Activated CD4-positive, alpha-beta T cell treated with anti-CD3 and anti-CD28 coated beads for 36 hours (primary cell): Measurements from ENCODE around the gene TRIM66. TPM values are rescaled to one million over a fixed set of nuclear protein-coding genes. Genes with fewer than 3 reads are reported as not detected.

ENCODE experiments used
- ATAC-seq: fragments of 200-7000 bp; cut with Tn5 transposase; one replicate; pipeline ENCODE4 v1.10.0; 2021; ENCODE audit warnings: mild to moderate bottlenecking, moderate library complexity
- CTCF ChIA-PET: fragments of 350-600 bp; sonication (Branson Sonifier 250); formaldehyde crosslinking; loops from one replicate; lab custom pipeline; 2021; ENCODE audit warnings: antibody characterized with exemption; lab: Charles Lee
- POLR2A ChIA-PET: fragments of 350-600 bp; sonication (Branson Sonifier 250); formaldehyde crosslinking; loops from one replicate; lab custom pipeline; 2021; ENCODE audit warnings: antibody characterized with exemption, inconsistent platforms; lab: Charles Lee
- DNase-seq: peaks from one replicate; pipeline ENCODE4 v3.0.0-alpha.2; 2020
- H3K27ac Mint-ChIP-seq: one replicate; pipeline ENCODE4 v1.8.0; 2021; ENCODE audit warnings: mixed read lengths
- H3K27me3 Mint-ChIP-seq: one replicate; pipeline ENCODE4 v1.8.0; 2021; ENCODE audit warnings: mixed read lengths
- H3K36me3 Mint-ChIP-seq: one replicate; pipeline ENCODE4 v1.8.0; 2021; ENCODE audit warnings: low read depth, mixed read lengths
- H3K4me1 Mint-ChIP-seq: one replicate; pipeline ENCODE4 v1.8.0; 2021; ENCODE audit warnings: mixed read lengths
- H3K4me3 Mint-ChIP-seq: one replicate; pipeline ENCODE4 v1.8.0; 2021; ENCODE audit warnings: mild to moderate bottlenecking, moderate library complexity, mixed read lengths
- H3K9me3 Mint-ChIP-seq: one replicate; pipeline ENCODE4 v1.8.0; 2021; ENCODE audit warnings: low read depth, mixed read lengths
- intact Hi-C, 2 experiments: fragments of 100-400 bp; cut with DNase I in 1 of 2; cut with micrococcal nuclease in 1 of 2; formaldehyde crosslinking; loops; one replicate each; pipeline versions ENCODE4 v1.14.2 to v1.15.1; 2022 to 2024; cut with DNase I, micrococcal nuclease
- total RNA-seq, 2 experiments: library from RNA; stranded (reverse); gene quantifications; one replicate each; pipeline ENCODE4 v1.2.3, GENCODE V29; 2021

The TRIM66 gene
- total RNA-seq, 2 experiments from 2014 or later: 18.3 to 19.5 TPM

DNA sequence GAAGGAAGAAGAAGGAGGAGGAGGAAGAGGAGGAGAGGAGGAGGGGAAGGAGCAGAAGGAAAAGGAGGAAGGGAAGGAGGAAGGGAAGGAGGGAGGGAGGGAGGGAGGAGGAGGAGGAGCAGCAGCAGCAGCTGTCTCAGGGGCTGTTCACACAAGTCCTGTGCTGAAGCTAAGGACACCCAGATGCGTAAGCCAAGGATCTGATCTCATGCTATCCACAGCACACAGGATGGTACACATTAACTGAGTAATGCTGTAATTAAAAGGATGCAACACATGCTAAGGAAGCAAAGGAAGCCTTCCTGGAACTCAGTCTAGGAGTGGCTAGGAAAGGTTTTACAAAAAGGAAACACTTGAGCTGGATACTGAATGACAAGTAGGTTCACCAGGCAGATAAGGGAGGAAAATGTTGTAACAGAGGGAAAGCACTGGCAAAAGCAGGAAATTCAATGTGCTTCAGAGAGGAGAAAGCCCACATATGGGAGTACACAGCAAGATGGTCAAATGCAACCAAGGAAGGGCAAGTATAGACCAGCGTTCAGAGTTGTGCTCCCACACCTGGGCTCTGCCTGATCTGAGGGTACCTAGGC, 32.0 kb downstream of the TRIM66 start:
- no peak for ATAC-seq
- Mint-ChIP-seq H3K36me3 (peaks cover 18% of the 10 kb centered on the region), H3K27me3 (no peaks in the 10 kb centered on the region), H3K27ac (no peak overlapping the region), H3K4me1 (no peaks in the 10 kb centered on the region), H3K9me3 (no peaks in the 10 kb centered on the region), H3K4me3 (no peak overlapping the region)
- intact Hi-C loops: no loop called here
- POLR2A ChIA-PET: no interaction called here
- CTCF ChIA-PET: interaction anchor here (0.6 kb wide), 1 partner anchor 325 kb away, joined by 3 read pairs; no protein-coding TSS in a partner anchor
- DNase-seq: no peak

DNA sequence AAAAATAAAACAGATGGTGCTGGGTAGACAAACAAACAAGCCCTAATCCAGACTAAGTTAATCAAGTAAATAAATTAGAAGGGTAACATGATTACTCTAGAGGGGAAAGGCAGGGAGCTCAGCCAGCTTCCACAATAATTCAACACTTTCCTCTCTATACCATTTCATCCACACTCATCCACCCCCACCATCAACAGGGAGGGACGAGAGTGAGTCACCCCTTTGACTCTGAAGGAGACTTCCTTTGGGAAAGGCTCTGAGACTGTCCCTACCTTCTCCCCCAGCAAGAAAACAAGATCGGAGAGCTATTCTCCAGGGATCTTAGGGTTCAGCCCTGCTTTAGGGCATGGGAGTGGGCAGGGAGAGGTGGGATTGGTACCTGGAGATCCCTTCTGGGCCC, 33.1 kb downstream of the TRIM66 start:
- Mint-ChIP-seq H3K27me3 (no peaks in the 10 kb centered on the region), H3K4me1 (no peaks in the 10 kb centered on the region), H3K27ac (no peak overlapping the region), H3K36me3 (peaks cover 18% of the 10 kb centered on the region), H3K9me3 (no peaks in the 10 kb centered on the region), H3K4me3 (no peak overlapping the region)
- intact Hi-C loops: no loop called here
- POLR2A ChIA-PET: no interaction called here
- DNase-seq (no peak), ATAC-seq (no peak)
- CTCF ChIA-PET: no interaction called here

DNA sequence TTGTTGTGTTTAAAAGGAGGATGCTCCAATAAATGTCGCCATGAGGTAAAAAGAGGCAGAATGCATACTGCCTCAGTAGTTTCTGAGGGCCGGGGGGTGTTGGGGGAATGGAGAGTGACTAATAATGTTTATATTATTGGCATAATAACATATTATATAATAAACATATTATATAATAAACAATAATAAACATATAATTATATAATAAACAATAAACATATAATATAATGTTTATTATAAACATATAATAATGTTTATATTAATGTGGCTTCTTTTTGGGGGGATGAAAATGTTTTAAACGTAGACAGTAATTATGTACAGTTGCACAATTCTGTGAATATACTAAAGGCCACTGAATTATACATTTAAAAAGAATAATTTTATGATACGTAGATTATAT, 35.6 kb downstream of the TRIM66 start:
- no peak overlapping the region for H3K4me3 Mint-ChIP-seq
- H3K27ac Mint-ChIP-seq: no peak overlapping the region
- no peak for DNase-seq
- POLR2A ChIA-PET: no interaction called here
- H3K4me1 Mint-ChIP-seq: peaks cover under 1% of the 10 kb centered on the region
- intact Hi-C loops: no loop called here
- no peaks in the 10 kb centered on the region for H3K27me3 Mint-ChIP-seq
- CTCF ChIA-PET: interaction anchor here (0.6 to 0.8 kb wide), 2 partner anchors 194 to 383 kb away, joined by 3 read pairs; partner anchors contain the start of gene LMO1
- no peaks in the 10 kb centered on the region for H3K9me3 Mint-ChIP-seq
- ATAC-seq: no peak
- peaks cover 25% of the 10 kb centered on the region for H3K36me3 Mint-ChIP-seq

DNA sequence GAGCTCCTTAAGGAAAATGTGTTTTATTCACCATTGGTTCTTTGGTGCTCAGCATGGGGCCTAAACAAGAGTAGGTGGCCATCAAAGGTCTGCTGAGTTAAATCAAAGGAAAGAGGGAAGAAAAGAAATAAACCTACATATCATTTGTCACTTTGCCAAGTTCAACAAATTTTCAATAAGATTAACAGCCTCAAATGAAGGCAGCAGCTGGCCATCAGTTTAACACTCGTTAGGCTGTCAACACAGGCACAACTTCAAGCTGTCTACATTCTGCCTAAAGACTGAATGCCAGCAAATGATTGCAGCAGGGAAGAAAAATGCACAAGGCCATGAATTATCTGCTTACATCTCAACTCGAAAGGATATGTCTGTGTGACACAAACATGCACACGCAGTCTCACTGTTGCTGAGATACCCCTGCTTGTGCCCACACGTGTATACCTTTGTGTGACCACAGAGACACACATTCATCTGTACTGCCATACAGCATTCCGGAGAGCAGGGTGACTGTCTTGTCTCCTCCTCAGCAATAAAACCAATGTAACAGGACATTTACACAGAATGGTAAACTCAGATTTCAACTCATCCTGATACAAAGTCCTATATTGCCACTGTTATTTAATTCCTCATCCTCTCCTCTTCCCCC, 40.1 kb downstream of the TRIM66 start:
- Mint-ChIP-seq H3K4me3 (no peak overlapping the region), H3K9me3 (no peaks in the 10 kb centered on the region), H3K27me3 (no peaks in the 10 kb centered on the region), H3K4me1 (peaks cover 9% of the 10 kb centered on the region), H3K27ac (no peak overlapping the region), H3K36me3 (peaks cover 47% of the 10 kb centered on the region)
- intact Hi-C loops: no loop called here
- ATAC-seq: no peak
- DNase-seq: no peak
- ChIA-PET CTCF (no interaction called here), POLR2A (no interaction called here)

DNA sequence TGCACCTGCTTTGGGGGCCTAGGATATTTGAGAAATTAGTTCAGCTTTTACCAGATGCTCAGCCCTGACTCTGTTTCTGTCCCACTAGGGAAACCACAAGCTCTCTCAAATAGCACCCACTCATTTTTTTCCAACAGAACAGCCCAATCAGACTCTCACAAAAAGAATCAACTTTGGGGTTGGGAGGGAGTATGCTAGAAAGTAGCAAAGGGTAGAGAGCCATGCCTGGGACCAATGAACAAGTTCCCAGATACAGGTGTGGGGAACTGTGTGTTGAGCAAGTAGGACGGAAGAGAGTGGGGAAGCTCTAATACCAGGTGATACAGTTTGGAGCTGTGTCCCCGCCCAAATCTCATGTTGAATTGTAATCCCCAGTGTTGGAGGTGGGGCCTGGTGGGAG, 41.1 kb downstream of the TRIM66 start:
- Mint-ChIP-seq H3K36me3 (peaks cover 52% of the 10 kb centered on the region), H3K4me1 (peaks cover 9% of the 10 kb centered on the region), H3K4me3 (no peak overlapping the region), H3K27me3 (no peaks in the 10 kb centered on the region), H3K27ac (no peak overlapping the region), H3K9me3 (peaks cover 3% of the 10 kb centered on the region)
- ChIA-PET CTCF (interaction anchor here (0.8 kb wide), 1 partner anchor 145 kb away, joined by 3 read pairs; no protein-coding TSS in a partner anchor), POLR2A (no interaction called here)
- no peak for ATAC-seq
- intact Hi-C loops: no loop called here
- DNase-seq: no peak

DNA sequence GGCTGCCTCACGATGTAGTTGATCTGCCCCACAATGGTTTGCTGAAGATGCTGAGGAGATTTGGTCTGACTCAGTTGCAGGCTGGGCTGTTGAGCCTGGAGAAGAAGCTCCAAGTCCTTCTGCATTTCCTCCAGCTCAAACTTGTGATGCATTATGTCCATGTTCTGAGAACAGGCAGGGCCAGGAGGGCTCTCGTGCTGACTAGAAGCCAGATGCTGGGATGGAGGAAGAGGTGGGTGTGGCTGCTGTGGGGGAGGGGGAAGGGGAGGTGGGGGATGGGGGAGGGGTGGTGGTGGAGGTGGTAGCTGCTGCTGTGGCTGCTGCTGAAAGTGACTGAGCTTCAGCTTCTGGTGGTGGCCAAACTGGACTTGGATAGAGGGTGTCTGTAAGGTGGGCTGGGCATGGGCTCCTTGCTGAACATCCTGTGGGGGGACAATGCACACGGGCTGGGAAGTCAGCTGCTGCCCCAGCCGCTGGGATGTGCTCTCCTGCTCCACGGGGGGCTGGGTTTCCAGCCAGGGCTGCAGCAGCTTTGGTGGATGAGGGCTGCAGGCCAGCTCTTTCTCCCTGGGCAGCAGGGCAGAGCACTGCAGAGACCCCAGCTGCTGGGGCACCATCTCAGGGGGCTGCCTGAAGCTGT, 42.1 kb downstream of the TRIM66 start:
- peaks cover 9% of the 10 kb centered on the region for H3K4me1 Mint-ChIP-seq
- CTCF ChIA-PET: no interaction called here
- H3K4me3 Mint-ChIP-seq: no peak overlapping the region
- no peaks in the 10 kb centered on the region for H3K27me3 Mint-ChIP-seq
- no peak overlapping the region for H3K27ac Mint-ChIP-seq
- ATAC-seq (no peak), DNase-seq (no peak)
- POLR2A ChIA-PET: no interaction called here
- H3K36me3 Mint-ChIP-seq: peaks cover 58% of the 10 kb centered on the region
- H3K9me3 Mint-ChIP-seq: peaks cover 3% of the 10 kb centered on the region
- intact Hi-C loops: no loop called here

DNA sequence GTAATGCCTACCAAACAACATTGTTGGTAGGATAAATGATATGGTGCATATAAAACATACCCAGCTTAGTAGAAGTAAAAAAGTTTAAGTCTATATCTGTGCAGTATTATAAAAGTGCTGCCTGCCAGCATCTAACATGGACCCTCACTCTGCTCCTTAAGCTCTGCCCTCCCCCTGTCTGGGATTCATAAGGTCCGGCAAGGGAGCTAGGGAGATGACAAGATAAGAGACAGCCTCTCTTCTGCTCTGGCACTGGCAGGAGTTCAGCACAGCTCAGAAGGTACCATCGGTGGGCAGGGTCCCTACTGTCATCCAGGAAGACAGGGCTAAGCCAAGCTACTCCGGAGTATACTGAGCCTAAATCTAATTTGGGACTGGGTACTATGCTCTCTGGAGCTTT, 42.8 kb downstream of the TRIM66 start:
- ATAC-seq: no peak
- Mint-ChIP-seq H3K4me3 (no peak overlapping the region), H3K27ac (no peak overlapping the region), H3K36me3 (peaks cover 61% of the 10 kb centered on the region), H3K9me3 (peaks cover 3% of the 10 kb centered on the region), H3K27me3 (no peaks in the 10 kb centered on the region), H3K4me1 (peaks cover 9% of the 10 kb centered on the region)
- ChIA-PET CTCF (no interaction called here), POLR2A (no interaction called here)
- DNase-seq: no peak
- intact Hi-C loops: no loop called here

DNA sequence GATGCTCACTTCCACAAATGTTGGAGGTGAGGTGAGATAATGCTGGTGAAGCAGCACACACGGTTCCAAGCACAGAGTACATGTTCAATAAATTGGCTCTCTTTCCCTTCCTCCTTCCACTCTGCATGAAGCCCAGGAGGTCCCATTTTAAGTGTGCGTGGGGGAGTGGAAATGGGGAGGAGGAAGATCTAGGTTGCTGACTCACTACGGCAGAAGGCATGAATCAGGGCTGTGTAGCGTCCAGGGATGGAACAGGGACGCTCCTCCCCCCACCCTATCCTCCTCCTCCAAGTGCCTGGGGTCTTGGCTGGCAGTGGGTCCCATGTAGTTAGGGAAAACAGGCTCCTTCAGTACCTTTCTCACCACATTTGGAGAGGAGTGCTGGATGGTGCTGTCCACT, 44.2 kb downstream of the TRIM66 start:
- Mint-ChIP-seq H3K4me3 (no peak overlapping the region), H3K9me3 (peaks cover 3% of the 10 kb centered on the region), H3K27me3 (no peaks in the 10 kb centered on the region), H3K4me1 (peaks cover 9% of the 10 kb centered on the region), H3K27ac (no peak overlapping the region), H3K36me3 (peaks cover 61% of the 10 kb centered on the region)
- DNase-seq (no peak), ATAC-seq (no peak)
- intact Hi-C loops: no loop called here
- POLR2A ChIA-PET: no interaction called here
- CTCF ChIA-PET: no interaction called here

DNA sequence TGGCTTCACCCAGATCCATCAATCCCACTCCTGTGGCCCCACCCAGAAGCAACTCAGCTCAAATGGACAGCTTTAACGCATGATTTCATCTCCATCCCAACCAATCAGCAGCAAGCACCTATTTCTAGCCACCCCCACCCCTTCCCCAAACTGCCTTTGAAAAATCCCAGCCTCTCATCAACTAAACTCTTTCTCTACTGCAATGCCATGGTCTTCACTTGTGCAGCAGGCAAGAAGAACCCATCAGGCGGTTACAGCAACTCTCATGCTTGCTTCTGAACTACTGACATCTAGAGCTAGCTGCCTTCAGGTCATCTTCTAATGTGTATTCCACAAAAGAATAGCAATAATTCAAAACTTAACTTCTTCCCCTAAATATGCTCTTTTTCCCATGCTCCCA, 46.3 kb downstream of the TRIM66 start:
- CTCF ChIA-PET: no interaction called here
- intact Hi-C loops: no loop called here
- no peaks in the 10 kb centered on the region for H3K27me3 Mint-ChIP-seq
- POLR2A ChIA-PET: no interaction called here
- peaks cover 50% of the 10 kb centered on the region for H3K36me3 Mint-ChIP-seq
- H3K9me3 Mint-ChIP-seq: peaks cover 3% of the 10 kb centered on the region
- H3K4me1 Mint-ChIP-seq: peaks cover 2% of the 10 kb centered on the region
- H3K27ac Mint-ChIP-seq: no peak overlapping the region
- no peak for ATAC-seq
- no peak for DNase-seq
- no peak overlapping the region for H3K4me3 Mint-ChIP-seq

DNA sequence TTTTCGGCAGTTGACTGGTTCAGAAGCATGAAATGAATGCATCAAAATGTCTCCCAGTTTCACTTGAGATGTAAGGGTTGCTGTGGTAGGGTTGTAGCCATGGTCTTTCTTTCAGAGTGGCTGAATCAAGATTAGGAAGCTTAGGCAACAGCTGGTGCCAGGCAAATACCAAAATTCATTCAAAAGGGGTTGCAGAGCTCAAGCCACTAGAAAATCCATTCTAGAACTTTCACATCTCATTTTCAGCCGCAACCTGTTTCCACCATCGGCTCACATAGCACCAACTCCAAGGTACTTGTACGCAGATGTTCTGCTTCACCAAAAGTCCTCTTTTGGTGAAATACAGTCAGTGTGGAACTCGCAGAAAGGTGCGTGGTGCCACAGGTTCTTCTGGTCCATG, 48.0 kb downstream of the TRIM66 start:
- ChIA-PET CTCF (no interaction called here), POLR2A (no interaction called here)
- intact Hi-C loops: no loop called here
- DNase-seq: no peak
- peaks cover 3% of the 10 kb centered on the region for H3K9me3 Mint-ChIP-seq
- no peak overlapping the region for H3K27ac Mint-ChIP-seq
- no peaks in the 10 kb centered on the region for H3K27me3 Mint-ChIP-seq
- no peak overlapping the region for H3K4me3 Mint-ChIP-seq
- peaks cover 42% of the 10 kb centered on the region for H3K36me3 Mint-ChIP-seq
- H3K4me1 Mint-ChIP-seq: no peaks in the 10 kb centered on the region
- ATAC-seq: no peak

DNA sequence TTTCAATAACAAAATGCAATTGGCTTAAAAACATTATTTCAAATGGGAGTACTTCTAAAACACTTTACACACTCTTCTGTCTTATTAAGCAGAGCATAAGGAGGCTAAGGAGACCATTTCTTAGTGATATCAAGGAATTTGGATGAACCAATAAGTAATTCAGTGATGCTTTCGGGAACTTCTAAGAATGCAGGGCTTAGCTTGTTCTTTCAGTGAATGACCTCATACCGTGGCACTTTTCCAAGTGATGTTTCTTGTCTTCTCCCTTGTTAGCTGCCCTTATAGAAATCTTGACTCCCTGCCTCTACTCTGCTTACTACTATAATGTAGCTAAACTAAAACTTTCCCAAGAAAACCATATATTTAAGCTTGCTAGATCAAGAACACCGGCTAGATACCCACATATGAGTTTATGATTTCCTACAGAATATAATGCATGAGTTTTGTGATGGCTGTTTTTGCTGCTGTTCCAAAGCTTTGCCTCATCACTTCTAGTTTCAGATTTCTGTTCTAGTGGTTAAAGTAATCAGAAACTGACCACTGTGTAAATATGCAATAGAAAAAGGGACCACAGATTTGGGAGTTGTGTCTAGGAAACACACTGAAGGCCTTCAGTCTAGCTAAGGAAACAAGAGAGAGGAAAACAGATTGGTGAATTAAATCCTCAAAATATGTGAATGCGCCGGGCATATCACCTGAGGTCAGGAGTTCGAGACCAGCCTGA, 50.9 kb downstream of the TRIM66 start:
- peaks cover 18% of the 10 kb centered on the region for H3K36me3 Mint-ChIP-seq
- no peak for DNase-seq
- H3K9me3 Mint-ChIP-seq: peaks cover 1% of the 10 kb centered on the region
- POLR2A ChIA-PET: no interaction called here
- no peak overlapping the region for H3K27ac Mint-ChIP-seq
- CTCF ChIA-PET: interaction anchor here (0.7 kb wide), 1 partner anchor 14 kb away, joined by 3 read pairs; no protein-coding TSS in a partner anchor
- intact Hi-C loops: no loop called here
- ATAC-seq: no peak
- no peaks in the 10 kb centered on the region for H3K27me3 Mint-ChIP-seq
- H3K4me3 Mint-ChIP-seq: no peak overlapping the region
- H3K4me1 Mint-ChIP-seq: no peaks in the 10 kb centered on the region
